Myocyte (in vitro differentiated cells): ENCODE data around the gene WSB1. TPM values are rescaled to one million over a fixed set of nuclear protein-coding genes. Genes with fewer than 3 reads are reported as not detected.

ENCODE experiments used
- DNase-seq: peaks from one replicate; pipeline ENCODE4 v3.0.0-alpha.2; 2012; ENCODE audit warnings: low read depth
- microRNA-seq: library from miRNA; unstranded; fragments of <30 nt; microRNA quantifications from one replicate; pipeline ENCODE4, GENCODE V29; 2016
- total RNA-seq: library from RNA; depleted of rRNA; stranded (reverse); fragments of >200 nt; gene quantifications from 2 replicates; pipeline ENCODE4 v1.2.3, GENCODE V29; 2014

Gene WSB1
- total RNA-seq, 1 donor from 2014 or later, result 128 TPM

GRCh38 chr17:27354491-27355081 lies 60.7 kb downstream of the WSB1 start:
- no peak for DNase-seq

- no peak for DNase-seq
These were observed 61.5 kb downstream of the WSB1 start for GRCh38 chr17:27355419-27355818.

GRCh38 chr17:27356091-27356705 lies 62.3 kb downstream of the WSB1 start:
- no peak for DNase-seq

GRCh38 chr17:27357236-27357635 lies 63.3 kb downstream of the WSB1 start:
- DNase-seq, result no peak

GRCh38 chr17:27360507-27360906 lies 66.6 kb downstream of the WSB1 start:
- no peak for DNase-seq

- DNase-seq, result no peak
These were observed 67.8 kb downstream of the WSB1 start for GRCh38 chr17:27361695-27362094.

GRCh38 chr17:27362503-27362902 lies 68.6 kb downstream of the WSB1 start:
- DNase-seq, result no peak

GRCh38 chr17:27362909-27363308 lies 69.0 kb downstream of the WSB1 start:
- DNase-seq, result no peak

- no peak for DNase-seq
These were observed 69.4 kb downstream of the WSB1 start for GRCh38 chr17:27363326-27363725.

Small RNA genes lying within 50 kb of the gene (microRNA-seq; reads per million reads assigned to microRNA genes)
- not detected for gene MIR4522

Other genes with a start within 250 kb of the WSB1 start
- gene KSR1, start 162.3 kb downstream of the WSB1 start, total RNA-seq, result 11.7 and 13.9 TPM in 2 replicates